AG09319 (cell line): ENCODE results near the gene VN1R2.
"Not testable (repeated sequence)": the region's sequence is repeated elsewhere in the genome, so short reads cannot be mapped to it uniquely, and the experiment has no call there.

ENCODE experiments used
- DNase-seq: peaks from one replicate; pipeline ENCODE4 v3.0.0-alpha.2; 2010; ENCODE audit warnings: low read depth; ENCODE audit errors: extremely low read depth
- CTCF ChIP-seq: IDR thresholded peaks from 2 replicates; pipeline ENCODE4 v1.5.1; 2011; ENCODE audit warnings: low read depth, mild to moderate bottlenecking, inconsistent platforms, low read length, moderate library complexity

VN1R2 gene

GRCh38 chr19:53272044-53272443 lies 14.0 kb downstream of the VN1R2 start:
- TF ChIP-seq CTCF: no peak
- no peak for DNase-seq

GRCh38 chr19:53275480-53275879 lies 17.4 kb downstream of the VN1R2 start:
- no peak for DNase-seq
- no peak for TF ChIP-seq CTCF

GRCh38 chr19:53281947-53282346 lies 23.9 kb downstream of the VN1R2 start:
- DNase-seq: not testable (repeated sequence)

GRCh38 chr19:53285087-53285486 lies 27.0 kb downstream of the VN1R2 start:
- TF ChIP-seq CTCF: no peak
- no peak for DNase-seq

DNA sequence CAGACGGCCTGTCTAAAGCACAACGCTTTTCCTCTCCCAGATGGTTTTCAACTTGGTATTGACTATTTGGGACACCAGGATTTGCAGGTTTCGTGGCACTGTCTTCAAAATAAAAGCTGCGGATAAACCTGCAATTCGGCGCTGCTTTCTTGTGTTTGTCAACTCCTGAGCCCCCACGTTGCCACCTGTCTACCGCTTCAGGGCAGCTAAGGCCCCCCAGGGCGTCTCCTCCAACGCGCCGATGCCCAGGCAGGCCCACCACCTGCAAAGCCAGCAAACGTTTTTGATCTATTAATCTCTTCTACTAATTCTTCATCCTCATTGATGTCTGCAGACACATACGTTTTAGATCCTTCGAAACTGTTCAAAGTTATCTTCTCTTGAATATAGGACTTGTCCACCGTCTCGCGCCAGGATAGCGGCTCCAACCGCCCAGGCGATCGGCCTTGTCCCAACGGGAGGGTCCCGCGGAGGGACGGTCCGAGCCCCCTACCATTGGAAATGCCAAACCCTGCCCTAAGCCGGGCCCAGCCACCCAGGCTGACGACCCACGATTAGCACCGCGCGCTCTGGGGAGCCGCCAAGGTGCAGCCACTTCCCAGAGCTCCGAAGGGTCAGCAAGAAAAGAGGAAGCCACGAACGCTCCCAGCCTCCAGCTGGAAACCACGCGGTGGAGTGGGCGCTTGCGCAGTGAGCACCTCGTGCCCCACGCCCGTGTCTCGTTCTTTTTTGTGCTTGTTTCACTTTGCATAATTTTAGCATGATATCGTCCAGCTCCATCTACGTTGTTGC lies 32.9 kb downstream of the VN1R2 start:
- TF ChIP-seq CTCF: no peak
- no peak for DNase-seq

GRCh38 chr19:53294786-53295441 lies 36.8 kb downstream of the VN1R2 start:
- DNase-seq: no peak

DNA sequence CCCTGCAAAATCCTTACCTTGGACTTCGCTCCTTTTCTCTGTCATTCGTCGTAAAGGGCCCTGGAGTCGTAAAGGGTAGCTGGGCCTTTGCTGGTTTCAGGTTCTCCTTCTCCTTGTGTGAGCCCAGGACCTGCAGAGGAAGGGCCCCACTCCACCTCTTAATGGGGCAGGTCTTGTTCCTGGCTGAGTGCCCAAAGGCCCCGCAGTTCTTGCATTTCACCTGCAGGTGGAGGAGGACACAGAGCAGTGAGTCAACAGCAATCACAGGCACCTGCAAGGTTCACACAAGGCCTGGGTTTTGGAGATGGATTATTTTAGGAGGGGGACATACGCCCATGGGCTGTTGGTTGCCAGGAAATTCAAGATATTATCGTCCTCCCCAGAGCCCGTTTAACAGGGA lies 43.2 kb downstream of the VN1R2 start:
- DNase-seq: not testable (repeated sequence)

More at GRCh38 chr19:53294786-53295441, 36.8 kb downstream of the VN1R2 start:
- TF ChIP-seq CTCF: no peak

DNA sequence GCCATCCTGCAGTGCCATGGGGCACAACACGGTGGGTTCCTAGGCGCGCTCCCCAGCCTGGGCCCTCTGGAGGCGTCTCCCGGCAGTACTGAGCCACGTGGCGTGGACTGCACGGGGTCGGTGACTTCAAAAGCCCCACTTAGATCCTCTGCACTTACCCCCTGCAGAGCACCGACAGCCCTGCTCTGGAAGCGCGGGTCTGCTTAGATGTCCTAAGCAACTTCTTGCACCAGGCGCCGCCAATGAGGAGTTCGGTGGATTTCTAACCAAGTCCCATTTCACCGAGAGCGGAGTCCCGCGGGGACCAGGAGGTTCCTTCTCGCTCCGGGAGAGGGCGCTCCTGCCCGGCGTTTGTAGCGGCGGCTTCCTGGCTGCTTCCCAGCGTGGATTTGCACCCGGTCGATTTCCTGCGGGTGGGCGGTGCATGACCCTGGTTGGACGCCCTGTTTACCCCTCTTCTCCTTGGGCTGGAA lies 50.3 kb downstream of the VN1R2 start:
- TF ChIP-seq CTCF: peak; percentile 16
- DNase-seq: no peak
